SK-N-SH (cell line): ENCODE data around the gene PRAMEF6.
A peak's percentile ranks its signal among the peaks of the same experiment; 100 is the strongest.
"Not testable (repeated sequence)": the region's sequence is repeated elsewhere in the genome, so short reads cannot be mapped to it uniquely, and the experiment has no call there.

ENCODE experiments used
- CHD2 ChIP-seq: fragments of 150-350 bp; IDR thresholded peaks from 2 replicates; pipeline ENCODE4 v1.6.1; 2018; ENCODE audit warnings: low read length; ENCODE audit not compliant: partially characterized antibody
- EP300 ChIP-seq, 2 experiments: IDR thresholded peaks; 2 replicates each; pipeline versions ENCODE4 v1.4.0 to v1.6.1; 2012; ENCODE audit warnings: borderline replicate concordance in 1 of 2, low read depth in 1 of 2, low read length in 1 of 2
- EZH2phosphoT487 ChIP-seq: fragments of 200-600 bp; sonication (generic); IDR thresholded peaks from 2 replicates; pipeline ENCODE4 v1.6.1; 2017; ENCODE audit warnings: low read depth, mixed run types, mild to moderate bottlenecking, antibody characterized with exemption, moderate library complexity, borderline replicate concordance
- MEF2A ChIP-seq: IDR thresholded peaks from 2 replicates; pipeline ENCODE4 v1.4.0; 2012; ENCODE audit warnings: low read depth, borderline replicate concordance
- NRF1 ChIP-seq: IDR thresholded peaks from 2 replicates; pipeline ENCODE4 v1.6.1; 2012; ENCODE audit warnings: low read depth, mild to moderate bottlenecking, low read length
- POLR2AphosphoS5 ChIP-seq: IDR thresholded peaks from 2 replicates; pipeline ENCODE4 v1.6.1; 2012; ENCODE audit warnings: low read depth, low read length
- RAD21 ChIP-seq: IDR thresholded peaks from 2 replicates; pipeline ENCODE4 v1.6.1; 2012; ENCODE audit warnings: mild to moderate bottlenecking, low read length
- TF ChIP-seq, protein P1 (sequence below): fragments of 200-600 bp; sonication (generic); IDR thresholded peaks from 2 replicates; pipeline ENCODE4 v1.6.1; 2017; ENCODE audit warnings: antibody characterized with exemption, mild to moderate bottlenecking, moderate library complexity
- TF ChIP-seq, protein P2 (sequence below): fragments of 150-350 bp; IDR thresholded peaks from 2 replicates; pipeline ENCODE4 v1.6.1; 2017; ENCODE audit warnings: antibody characterized with exemption, low read length, low read depth, borderline replicate concordance

GRCh38 chr1:12924368-12924767 is 23.0 kb downstream of the PRAMEF6 start:
- not testable (repeated sequence) for TF ChIP-seq CHD2; NRF1; RAD21; EP300 (IDR thresholded peaks at IDR 0.05; ENCODE audit: borderline replicate concordance in 1 of 2, low read depth in 1 of 2, low read length in 1 of 2); MEF2A; POLR2AphosphoS5; EZH2phosphoT487
- TF ChIP-seq, protein P1, sequence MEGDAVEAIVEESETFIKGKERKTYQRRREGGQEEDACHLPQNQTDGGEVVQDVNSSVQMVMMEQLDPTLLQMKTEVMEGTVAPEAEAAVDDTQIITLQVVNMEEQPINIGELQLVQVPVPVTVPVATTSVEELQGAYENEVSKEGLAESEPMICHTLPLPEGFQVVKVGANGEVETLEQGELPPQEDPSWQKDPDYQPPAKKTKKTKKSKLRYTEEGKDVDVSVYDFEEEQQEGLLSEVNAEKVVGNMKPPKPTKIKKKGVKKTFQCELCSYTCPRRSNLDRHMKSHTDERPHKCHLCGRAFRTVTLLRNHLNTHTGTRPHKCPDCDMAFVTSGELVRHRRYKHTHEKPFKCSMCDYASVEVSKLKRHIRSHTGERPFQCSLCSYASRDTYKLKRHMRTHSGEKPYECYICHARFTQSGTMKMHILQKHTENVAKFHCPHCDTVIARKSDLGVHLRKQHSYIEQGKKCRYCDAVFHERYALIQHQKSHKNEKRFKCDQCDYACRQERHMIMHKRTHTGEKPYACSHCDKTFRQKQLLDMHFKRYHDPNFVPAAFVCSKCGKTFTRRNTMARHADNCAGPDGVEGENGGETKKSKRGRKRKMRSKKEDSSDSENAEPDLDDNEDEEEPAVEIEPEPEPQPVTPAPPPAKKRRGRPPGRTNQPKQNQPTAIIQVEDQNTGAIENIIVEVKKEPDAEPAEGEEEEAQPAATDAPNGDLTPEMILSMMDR, result peak; percentile 36; the same call in 1 of the 2 replicates
- TF ChIP-seq, protein P2, sequence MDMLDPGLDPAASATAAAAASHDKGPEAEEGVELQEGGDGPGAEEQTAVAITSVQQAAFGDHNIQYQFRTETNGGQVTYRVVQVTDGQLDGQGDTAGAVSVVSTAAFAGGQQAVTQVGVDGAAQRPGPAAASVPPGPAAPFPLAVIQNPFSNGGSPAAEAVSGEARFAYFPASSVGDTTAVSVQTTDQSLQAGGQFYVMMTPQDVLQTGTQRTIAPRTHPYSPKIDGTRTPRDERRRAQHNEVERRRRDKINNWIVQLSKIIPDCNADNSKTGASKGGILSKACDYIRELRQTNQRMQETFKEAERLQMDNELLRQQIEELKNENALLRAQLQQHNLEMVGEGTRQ, result not testable (repeated sequence)
